ENCODE results near the gene HSPG2.
"Not testable (repeated sequence)": the region's sequence is repeated elsewhere in the genome, so short reads cannot be mapped to it uniquely, and the experiment has no call there.

HSPG2 gene

DNA sequence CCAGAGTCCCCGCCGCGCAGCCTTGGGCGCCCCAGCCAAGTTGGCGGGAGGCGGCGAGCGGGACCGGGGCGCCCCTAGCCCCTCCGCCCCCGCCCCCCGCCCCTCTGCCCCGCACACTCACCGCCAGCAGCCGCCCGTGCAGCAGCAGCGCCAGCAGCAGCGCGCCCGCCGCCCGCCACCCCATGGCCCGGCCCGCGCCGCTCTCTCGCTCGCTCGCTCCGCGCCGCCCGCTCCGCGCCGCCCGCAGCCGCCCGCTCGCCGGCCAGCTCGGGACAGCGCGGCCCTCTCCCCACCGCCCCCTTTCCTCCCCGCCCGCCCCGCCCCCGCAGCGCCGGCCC, at the start of gene HSPG2:
TSS of gene HSPG2 (minus strand) at position 277 of the 338 bp plus-strand sequence. CDS start at position 184, 93 bp downstream.
- no peak for DNase-seq

DNA sequence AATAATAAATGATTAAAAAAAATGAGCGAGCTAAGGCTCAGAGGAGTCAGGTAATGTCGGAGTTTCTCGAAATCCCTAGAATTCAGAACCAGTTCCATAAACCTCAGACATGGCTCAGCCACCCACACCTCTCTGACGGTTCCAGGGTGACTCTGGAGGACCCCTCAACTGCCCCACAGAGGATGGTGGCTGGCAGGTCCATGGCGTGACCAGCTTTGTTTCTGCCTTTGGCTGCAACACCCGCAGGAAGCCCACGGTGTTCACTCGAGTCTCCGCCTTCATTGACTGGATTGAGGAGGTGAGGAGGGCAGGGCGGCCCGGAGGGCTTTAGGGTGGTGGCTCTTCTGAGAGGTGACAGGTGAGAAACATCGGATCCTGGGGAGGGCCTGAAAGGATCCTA, 49.3 kb upstream of the HSPG2 start:
- DNase-seq = not testable (repeated sequence)

DNA sequence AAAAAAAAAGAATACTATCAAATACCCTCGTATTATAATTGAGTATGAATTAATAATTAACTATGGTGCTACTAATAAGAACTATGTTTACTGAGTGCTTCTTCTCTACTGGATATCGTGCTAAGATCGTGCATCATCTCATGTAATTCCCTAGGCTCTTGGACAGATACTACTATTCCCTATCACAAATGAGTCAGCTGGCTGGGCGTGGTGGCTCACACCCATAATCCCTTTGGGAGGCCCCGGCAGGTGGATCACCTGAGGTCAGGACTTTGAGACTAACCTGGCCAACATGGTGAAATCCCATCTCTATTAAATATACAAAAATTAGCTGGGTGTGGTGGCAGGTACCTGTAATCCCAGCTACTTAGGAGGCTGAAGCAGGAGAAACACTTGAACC, 48.8 kb upstream of the HSPG2 start:
- not testable (repeated sequence) for DNase-seq

GRCh38 chr1:21983539-21983938, 46.4 kb upstream of the HSPG2 start:
- not testable (repeated sequence) for DNase-seq

GRCh38 chr1:21982122-21982521, 45.0 kb upstream of the HSPG2 start:
- DNase-seq = not testable (repeated sequence)

DNA sequence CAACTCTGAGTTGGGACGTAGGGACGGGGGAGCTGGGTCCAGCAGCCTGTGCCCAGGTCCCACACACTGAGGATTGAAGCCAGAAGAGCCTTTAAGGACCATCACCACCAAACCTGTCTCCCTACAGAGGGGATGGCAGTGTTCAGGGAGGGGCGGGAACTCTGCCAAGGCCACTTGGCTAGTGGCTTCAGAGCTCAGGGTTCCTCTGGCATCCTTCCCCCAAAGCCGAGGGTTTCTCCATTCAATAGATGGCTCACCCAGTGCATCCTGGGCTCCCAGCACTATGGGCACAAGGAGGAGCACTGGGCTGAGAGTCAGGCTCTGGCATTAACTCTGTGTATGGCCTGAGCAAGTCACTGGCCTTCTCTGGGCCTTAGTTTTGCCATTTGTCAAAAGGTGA, 44.1 kb upstream of the HSPG2 start:
- not testable (repeated sequence) for DNase-seq

- DNase-seq = not testable (repeated sequence)
Observed at GRCh38 chr1:21980515-21981220, 43.6 kb upstream of the HSPG2 start.

DNA sequence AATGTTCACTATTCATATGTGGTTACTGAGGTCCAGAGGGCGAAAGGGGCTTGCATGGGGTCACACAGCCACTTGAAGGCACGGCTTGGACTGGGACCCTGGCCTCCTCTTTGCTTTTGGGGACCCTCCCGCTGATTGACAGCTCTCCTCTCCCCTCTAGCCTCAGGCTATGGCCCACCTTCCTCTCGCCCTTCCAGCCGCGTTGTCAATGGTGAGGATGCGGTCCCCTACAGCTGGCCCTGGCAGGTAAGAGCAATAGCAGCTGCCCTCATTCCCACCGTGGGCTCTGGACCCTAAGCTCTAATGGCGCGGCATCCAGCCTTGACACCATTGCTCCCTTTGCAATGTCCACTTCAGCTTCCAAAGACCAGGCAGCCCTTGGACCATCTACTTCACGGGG, 41.1 kb upstream of the HSPG2 start:
- DNase-seq = not testable (repeated sequence)

DNA sequence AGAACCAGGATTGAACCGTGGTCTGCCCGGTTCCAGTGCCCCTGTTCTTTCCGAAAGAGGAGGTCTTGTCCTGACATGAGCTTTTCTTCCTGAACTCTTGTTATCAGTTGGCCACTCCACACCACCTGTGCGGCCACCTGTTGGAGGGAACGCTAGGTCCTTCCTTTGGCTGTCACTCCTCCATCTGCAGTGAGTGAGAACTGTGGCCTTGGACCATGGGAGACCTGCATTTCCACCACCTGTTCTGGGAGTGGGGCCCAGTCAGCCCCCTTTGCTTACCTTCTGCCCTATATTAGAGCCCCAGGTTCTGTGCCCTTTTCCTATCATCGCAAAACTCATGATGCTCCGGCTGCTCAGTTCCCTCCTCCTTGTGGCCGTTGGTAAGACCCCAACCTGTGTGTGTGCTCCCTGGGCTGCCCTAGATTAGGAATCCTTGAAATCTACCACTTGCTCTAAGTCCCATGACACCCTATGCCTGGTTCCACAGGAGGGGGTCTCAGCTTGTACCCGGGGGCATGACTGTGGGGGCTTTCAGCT, 39.7 kb upstream of the HSPG2 start, which contains the start of gene CELA3B:
TSS of gene CELA3B (plus strand) at position 320 of the 537 bp plus-strand sequence. CDS start at position 338, 18 bp downstream.
- not testable (repeated sequence) for DNase-seq

GRCh38 chr1:21975296-21975695, 38.2 kb upstream of the HSPG2 start:
- DNase-seq = not testable (repeated sequence)

DNA sequence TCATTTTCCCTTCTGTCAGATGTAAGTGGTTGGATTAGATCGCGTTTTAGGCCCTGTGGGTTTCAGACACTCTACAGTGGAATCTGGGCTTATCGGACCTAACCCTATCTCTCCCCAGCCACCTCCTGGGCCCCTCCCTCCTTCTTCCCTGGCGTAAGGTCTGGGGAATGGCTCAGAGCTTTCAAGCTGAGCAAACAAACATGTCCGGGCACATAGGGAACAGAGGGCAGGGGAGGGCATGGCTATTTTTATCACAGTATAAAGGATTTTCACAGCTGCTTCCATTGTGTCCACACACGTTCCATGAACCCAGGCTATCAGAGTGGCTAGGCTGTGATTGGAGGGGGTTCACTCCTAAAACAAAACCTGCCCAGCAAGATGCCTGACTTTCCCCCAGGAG, 37.6 kb upstream of the HSPG2 start:
- DNase-seq = not testable (repeated sequence)

DNA sequence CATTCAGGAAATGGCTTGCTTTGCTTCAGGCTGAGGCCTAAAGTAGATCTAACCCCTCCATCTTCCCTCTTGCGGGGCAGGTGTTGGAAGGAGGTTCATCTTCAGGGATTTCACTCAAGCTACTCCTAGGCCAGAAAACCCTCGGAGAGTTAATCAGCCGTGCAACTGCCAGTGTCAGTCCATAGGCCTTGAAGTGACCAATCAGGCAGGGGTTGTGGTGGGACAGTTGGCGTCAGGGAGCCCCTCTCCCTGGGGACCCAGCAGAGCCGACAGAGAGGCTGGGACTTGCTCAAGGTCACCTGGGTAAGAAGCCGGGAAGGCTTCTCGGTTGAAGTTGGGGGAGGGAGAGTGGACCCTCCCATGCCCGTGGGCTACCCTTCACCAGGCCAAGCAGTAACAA, 36.8 kb upstream of the HSPG2 start:
- not testable (repeated sequence) for DNase-seq

GRCh38 chr1:21972973-21973441, 35.9 kb upstream of the HSPG2 start:
- not testable (repeated sequence) for DNase-seq

GRCh38 chr1:21970523-21970922, 33.4 kb upstream of the HSPG2 start:
- not testable (repeated sequence) for DNase-seq

GRCh38 chr1:21969066-21969465, 32.0 kb upstream of the HSPG2 start:
- DNase-seq = not testable (repeated sequence)

- DNase-seq = not testable (repeated sequence)
Observed at GRCh38 chr1:21967216-21967615, 30.1 kb upstream of the HSPG2 start.

DNA sequence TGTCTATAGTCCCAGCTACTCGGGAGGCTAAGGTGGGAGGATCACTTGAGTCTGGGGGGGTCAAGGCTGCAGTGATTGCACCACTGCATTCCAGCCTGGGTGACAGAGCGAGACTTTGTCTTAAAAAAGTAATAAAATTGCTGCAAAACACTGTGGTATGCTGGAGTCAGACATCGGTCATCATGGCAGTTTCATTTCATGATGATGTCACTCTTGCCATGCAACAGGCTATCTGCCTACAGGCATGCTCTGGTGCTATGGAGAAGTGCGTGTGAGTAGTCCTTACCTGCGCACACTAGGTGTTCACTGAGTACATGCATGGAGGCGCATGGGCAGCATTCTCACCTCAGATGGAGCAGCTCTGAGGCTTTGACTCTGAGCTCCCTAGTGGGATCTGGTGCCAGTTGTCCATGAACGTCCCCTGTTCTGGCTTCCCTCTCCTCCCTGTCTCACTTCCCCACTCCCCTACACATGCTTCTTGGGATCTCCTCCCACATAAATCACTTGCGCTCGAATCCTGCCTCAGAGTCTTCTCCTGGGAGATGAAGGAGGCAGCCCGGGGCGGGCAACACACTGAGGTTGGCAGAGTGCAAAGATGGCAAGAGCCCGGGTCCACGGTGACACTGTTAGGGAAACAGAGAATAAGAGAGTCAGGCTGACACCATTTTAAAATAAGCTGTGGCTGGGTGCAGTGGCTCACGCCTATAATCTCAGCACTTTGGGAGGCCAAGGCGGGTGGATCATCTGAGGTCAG, 29.3 kb upstream of the HSPG2 start:
- DNase-seq = no peak

DNA sequence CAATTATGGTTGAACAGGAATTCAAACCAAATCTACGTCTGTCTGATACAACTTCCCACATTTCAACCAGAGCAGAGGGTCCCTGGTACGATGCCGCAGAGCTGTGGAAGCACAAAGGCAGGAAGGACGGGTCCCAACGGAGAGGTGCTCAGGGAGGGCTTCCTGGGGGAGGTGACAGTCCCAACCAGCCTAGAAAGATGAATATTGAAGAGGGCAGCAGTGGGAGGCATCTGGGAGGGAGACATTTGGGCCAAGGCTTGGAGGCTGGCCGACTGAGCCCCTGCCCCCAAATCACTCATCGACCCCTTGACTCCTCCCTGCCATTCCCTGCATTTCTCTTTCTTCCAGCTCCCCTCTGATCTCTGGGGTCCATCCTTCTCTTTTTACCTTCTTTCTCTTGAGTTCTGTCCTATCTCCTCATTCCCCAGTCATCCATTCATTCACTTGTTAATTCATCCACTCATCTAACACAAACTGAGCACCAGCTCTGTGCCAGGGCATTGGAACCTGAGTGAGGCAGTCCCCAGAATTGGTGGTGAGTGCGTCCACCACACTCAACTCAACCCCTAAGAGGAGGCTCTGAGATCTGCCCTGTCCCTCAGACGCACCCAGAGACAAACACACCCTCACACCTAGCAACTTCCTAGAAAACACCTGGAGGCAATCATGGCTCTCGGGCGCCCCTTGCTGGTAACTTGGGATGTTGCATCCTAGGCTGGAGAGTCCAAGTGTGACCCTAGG, 26.5 kb upstream of the HSPG2 start:
- peak; percentile 85 for DNase-seq

- no peak for DNase-seq
Observed at GRCh38 chr1:21961799-21962198, 24.7 kb upstream of the HSPG2 start.

DNA sequence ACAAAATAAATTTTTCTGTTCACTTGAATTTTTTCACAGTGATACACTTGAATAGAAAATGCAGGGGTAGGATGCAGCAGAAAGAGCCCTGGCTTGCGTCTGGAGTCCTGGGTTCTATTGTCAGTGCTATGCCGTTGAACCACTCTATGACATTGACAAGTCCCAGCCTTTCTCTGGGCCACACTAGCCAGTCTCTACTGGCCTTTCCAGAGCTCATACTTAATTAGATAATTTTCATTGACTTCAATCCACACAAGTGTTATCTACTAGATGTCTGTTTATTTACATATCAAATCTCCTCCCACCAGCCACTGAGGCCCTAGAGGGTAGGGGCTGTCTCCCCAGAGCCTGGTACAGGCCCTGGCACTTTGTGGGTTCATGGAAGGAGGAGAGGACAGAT, 24.2 kb upstream of the HSPG2 start:
- DNase-seq = no peak

DNA sequence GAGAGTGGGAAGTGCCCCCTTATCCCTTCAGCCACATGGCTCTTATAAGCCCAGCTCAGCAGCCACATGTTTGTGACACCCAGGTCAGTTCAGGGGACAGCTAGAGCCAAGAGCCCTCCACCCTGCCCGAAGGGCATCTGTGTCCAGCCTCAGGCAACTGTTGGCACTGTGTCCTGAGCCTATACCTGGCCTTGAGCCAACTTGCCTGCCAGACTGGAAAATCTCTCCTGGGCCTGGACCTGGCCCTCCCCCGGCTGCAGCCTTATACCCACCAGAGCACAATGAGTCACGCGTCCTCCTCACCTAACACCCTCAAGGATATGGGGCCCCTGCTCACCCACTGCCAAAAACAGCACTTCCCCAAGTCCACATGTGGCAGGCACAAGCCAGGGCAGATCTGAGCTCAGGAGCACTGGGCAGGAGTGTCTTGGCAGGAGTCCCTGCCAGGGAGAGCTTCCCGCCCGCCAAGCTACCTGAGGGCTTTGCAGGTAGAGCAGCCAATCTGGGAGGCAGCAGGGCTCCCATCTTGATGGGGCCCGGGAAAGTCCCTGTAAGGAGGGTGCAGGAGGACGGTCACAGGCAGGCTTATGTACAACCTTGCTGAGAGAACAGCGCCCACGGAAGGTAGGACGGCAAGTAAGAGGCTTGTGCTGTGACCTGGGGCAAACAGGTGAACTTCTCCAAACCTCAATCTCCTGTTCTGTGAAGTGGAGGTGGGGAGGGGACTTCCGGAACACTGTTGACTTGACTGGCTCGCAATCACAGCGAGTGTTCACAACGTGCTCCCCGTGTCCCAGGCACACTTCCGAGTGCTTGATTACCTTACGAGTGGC, 19.8 kb upstream of the HSPG2 start:
- peak; percentile 74 for DNase-seq

All from CD4-positive, alpha-beta T cell treated with Interleukin-6 for 4 hours (primary cell).